ENCODE results near the gene RNU5D-1. TPM values are rescaled to one million over a fixed set of nuclear protein-coding genes. Genes with fewer than 3 reads are reported as not detected.
A peak's percentile ranks its signal among the peaks of the same experiment; 100 is the strongest.

RNU5D-1 gene
- total and polyA plus RNA-seq, 10 of the 15 experiments (the other 5 are each of a cell fraction or from before 2014, with no cell fraction given) = not detected

- no TSS peak for BruUV-seq (replicated peaks)
Measured at GRCh38 chr1:44714532-44714931, 16.4 kb downstream of the RNU5D-1 start.

More at GRCh38 chr1:44714532-44714931, 16.4 kb downstream of the RNU5D-1 start:
- H3K9ac ChIP-seq (ENCODE audit: control insufficient read depth, insufficient read depth, low read length) = peak overlapping the region; percentile 38
- H3K4me1 ChIP-seq (ENCODE audit: control insufficient read depth, insufficient read depth, low read length) = peaks cover 56% of the 10 kb centered on the region
- no peaks in the 10 kb centered on the region for H3K27me3 ChIP-seq (replicated peaks in 1 of 2; ENCODE audit: control insufficient read depth in 2 of 2, insufficient read depth in 2 of 2, low read length in 1 of 2)
- H3K27ac ChIP-seq (ENCODE audit: control insufficient read depth, insufficient read depth) = peak overlapping the region; percentile 61; the same call in 1 of the 2 replicates
- WGBS (ENCODE audit: insufficient coverage, insufficient replicate concordance, low lambda C conversion rate, missing lambda C conversion rate) = 44% methylated on average over 4 of the region's 7 CpGs
- TF ChIP-seq RFX5 (IDR thresholded peaks at IDR 0.05; ENCODE audit: low read depth, low read length) (no peak), ZNF687 (IDR thresholded peaks at IDR 0.05) (no peak), POLR2A (IDR thresholded peaks at IDR 0.05; ENCODE audit: low read depth, low read length) (no peak), MTA2 (IDR thresholded peaks at IDR 0.05; ENCODE audit: low read depth) (no peak), MAX (IDR thresholded peaks at IDR 0.05; ENCODE audit: low read depth, low read length) (no peak), ZNF24 (IDR thresholded peaks at IDR 0.05) (no peak), POLR2AphosphoS5 (IDR thresholded peaks at IDR 0.05; ENCODE audit: low read length) (no peak), TCF3 (IDR thresholded peaks at IDR 0.05; ENCODE audit: borderline replicate concordance, insufficient read depth, low read depth, low read length) (no peak), STAT1 (conservative IDR thresholded peaks at IDR 0.05) (no peak)
- TF ChIP-seq, protein P1, sequence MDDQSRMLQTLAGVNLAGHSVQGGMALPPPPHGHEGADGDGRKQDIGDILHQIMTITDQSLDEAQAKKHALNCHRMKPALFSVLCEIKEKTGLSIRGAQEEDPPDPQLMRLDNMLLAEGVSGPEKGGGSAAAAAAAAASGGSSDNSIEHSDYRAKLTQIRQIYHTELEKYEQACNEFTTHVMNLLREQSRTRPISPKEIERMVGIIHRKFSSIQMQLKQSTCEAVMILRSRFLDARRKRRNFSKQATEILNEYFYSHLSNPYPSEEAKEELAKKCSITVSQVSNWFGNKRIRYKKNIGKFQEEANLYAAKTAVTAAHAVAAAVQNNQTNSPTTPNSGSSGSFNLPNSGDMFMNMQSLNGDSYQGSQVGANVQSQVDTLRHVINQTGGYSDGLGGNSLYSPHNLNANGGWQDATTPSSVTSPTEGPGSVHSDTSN (IDR thresholded peaks at IDR 0.05; ENCODE audit: insufficient replicate concordance, low read depth, low read length) = no peak
- SMC1A ChIA-PET (ENCODE audit: uncharacterized antibody, unreplicated experiment) = interaction anchor here (1.4 to 9.8 kb wide), 4 partner anchors 17 to 42 kb away, joined by 3 to 73 read pairs (median 5); partner anchors contain the start of gene RNU5D-1
- no peak overlapping the region for H3K4me3 ChIP-seq
- ATAC-seq = peak; percentile 14; the same call in 1 of the 3 replicates
- CTCF ChIA-PET = interaction anchor here (0.6 to 12.6 kb wide), 11 partner anchors 15 to 775 kb away, joined by 3 to 175 read pairs (median 3); partner anchors contain the start of genes ARMH1, RNU5D-1 and UROD
- H3K36me3 ChIP-seq (ENCODE audit: control insufficient read depth in 2 of 2, insufficient read depth in 2 of 2, low read length in 1 of 2) = no peaks in the 10 kb centered on the region
- peak overlapping the region; percentile 94 for H2AFZ ChIP-seq (ENCODE audit: control insufficient read depth, low read depth, low read length)
- RAD21 ChIA-PET (ENCODE audit: unreplicated experiment) = interaction anchor here (0.8 to 3.9 kb wide), 3 partner anchors 15 to 296 kb away, joined by 3 to 17 read pairs (median 4); partner anchors contain the start of genes HECTD3 and RNU5D-1
- H4K20me1 ChIP-seq (ENCODE audit: control insufficient read depth, insufficient read depth) = no peaks in the 10 kb centered on the region
- no peak for FAIRE-seq
- H3K9me3 ChIP-seq (replicated peaks; ENCODE audit: control insufficient read depth, insufficient read depth, low read length) = no peaks in the 10 kb centered on the region
- intact Hi-C loops (cut with micrococcal nuclease; ENCODE audit: unreplicated experiment) (loop anchor here (2.0 kb wide), 1 partner anchor 40 kb away; the partner anchor contains the start of genes ARMH1 and TMEM53), in situ Hi-C loops (cut with MboI) (no loop called here)
- POLR2A ChIA-PET = interaction anchor here (0.8 to 9.8 kb wide), 3 partner anchors 11 to 93 kb away, joined by 3 to 110 read pairs (median 4); partner anchors contain the start of genes DYNLT4 and RNU5D-1
- H3K79me2 ChIP-seq (ENCODE audit: control insufficient read depth, insufficient read depth, low read length) = no peaks in the 10 kb centered on the region
- no peak for DNase-seq (ENCODE audit: low read depth, low spot score)
- no peak overlapping the region; the same call in 1 of the 2 replicates for H3K4me2 ChIP-seq (ENCODE audit: control insufficient read depth, insufficient read depth)
